Measurements from ENCODE around the gene TARBP1.

TARBP1 gene

GRCh38 chr1:234433563-234434285 lies 45.3 kb downstream of the TARBP1 start:
- peak; percentile 61 for DNase-seq (ENCODE audit: low read depth)
- TF ChIP-seq CTCF (conservative IDR thresholded peaks at IDR 0.05; ENCODE audit: low read depth, low read length): no peak
- no peak overlapping the region for H3K4me3 ChIP-seq (ENCODE audit: low read depth, low read length)

GRCh38 chr1:234431255-234431654 lies 47.7 kb downstream of the TARBP1 start:
- no peak overlapping the region for H3K4me3 ChIP-seq (ENCODE audit: low read depth, low read length)
- no peak for DNase-seq (ENCODE audit: low read depth)
- TF ChIP-seq CTCF (conservative IDR thresholded peaks at IDR 0.05; ENCODE audit: low read depth, low read length): no peak

- DNase-seq (ENCODE audit: low read depth): no peak
- no peak for TF ChIP-seq CTCF (conservative IDR thresholded peaks at IDR 0.05; ENCODE audit: low read depth, low read length)
- no peak overlapping the region for H3K4me3 ChIP-seq (ENCODE audit: low read depth, low read length)
These were observed 48.3 kb downstream of the TARBP1 start for GRCh38 chr1:234430691-234431090.

- DNase-seq (ENCODE audit: low read depth): no peak
- no peak for TF ChIP-seq CTCF (conservative IDR thresholded peaks at IDR 0.05; ENCODE audit: low read depth, low read length)
- H3K4me3 ChIP-seq (ENCODE audit: low read depth, low read length): no peak overlapping the region
These were observed 49.6 kb downstream of the TARBP1 start for GRCh38 chr1:234429434-234429806.

- no peak for DNase-seq (ENCODE audit: low read depth)
- no peak overlapping the region for H3K4me3 ChIP-seq (ENCODE audit: low read depth, low read length)
- TF ChIP-seq CTCF (conservative IDR thresholded peaks at IDR 0.05; ENCODE audit: low read depth, low read length): no peak
These were observed 50.9 kb downstream of the TARBP1 start for GRCh38 chr1:234427950-234428646.

GRCh38 chr1:234413990-234414389 lies 65.0 kb downstream of the TARBP1 start:
- TF ChIP-seq CTCF (conservative IDR thresholded peaks at IDR 0.05; ENCODE audit: low read depth, low read length): no peak
- DNase-seq (ENCODE audit: low read depth): no peak
- H3K4me3 ChIP-seq (ENCODE audit: low read depth, low read length): no peak overlapping the region

GRCh38 chr1:234413485-234413884 lies 65.5 kb downstream of the TARBP1 start:
- DNase-seq (ENCODE audit: low read depth): no peak
- no peak overlapping the region for H3K4me3 ChIP-seq (ENCODE audit: low read depth, low read length)
- no peak for TF ChIP-seq CTCF (conservative IDR thresholded peaks at IDR 0.05; ENCODE audit: low read depth, low read length)
